Skeletal muscle satellite cell (primary cell): ENCODE results near the gene CFAP210.
"Not testable (repeated sequence)": the region's sequence is repeated elsewhere in the genome, so short reads cannot be mapped to it uniquely, and the experiment has no call there.

Source experiments
- H3K27me3 ChIP-seq: 2 replicates; pipeline ENCODE4 v1.7.0; 2013; ENCODE audit warnings: low read length; ENCODE audit not compliant: control insufficient read depth, insufficient read depth
- H3K36me3 ChIP-seq: 2 replicates; pipeline ENCODE4 v1.7.0; 2013; ENCODE audit warnings: mild to moderate bottlenecking, control low read depth, low read length; ENCODE audit not compliant: insufficient read depth
- H3K4me1 ChIP-seq: 2 replicates; pipeline ENCODE4 v1.7.0; 2013; ENCODE audit warnings: low read length; ENCODE audit not compliant: control insufficient read depth, insufficient read depth
- H3K4me2 ChIP-seq: 2 replicates; pipeline ENCODE4 v1.7.0; 2013; ENCODE audit warnings: mild to moderate bottlenecking, low read length
- H3K4me3 ChIP-seq: 2 replicates; pipeline ENCODE4 v1.7.0; 2013; ENCODE audit warnings: low read length
- H3K9ac ChIP-seq: 2 replicates; pipeline ENCODE4 v1.7.0; 2013; ENCODE audit warnings: mild to moderate bottlenecking, low read depth, low read length, moderate library complexity
- H3K9me3 ChIP-seq: replicated peaks from 2 replicates; pipeline ENCODE4 v1.7.0; 2013; ENCODE audit warnings: mild to moderate bottlenecking, control low read depth, low read length

Gene CFAP210

GRCh38 chr2:169647496-169647895 is 46.7 kb downstream of the CFAP210 start:
- H3K4me1 ChIP-seq: no peaks in the 10 kb centered on the region
- H3K4me2 ChIP-seq: no peak overlapping the region
- H3K27me3 ChIP-seq: no peaks in the 10 kb centered on the region
- no peaks in the 10 kb centered on the region for H3K36me3 ChIP-seq
- H3K4me3 ChIP-seq: no peak overlapping the region
- no peaks in the 10 kb centered on the region for H3K9me3 ChIP-seq
- no peak overlapping the region for H3K9ac ChIP-seq

DNA sequence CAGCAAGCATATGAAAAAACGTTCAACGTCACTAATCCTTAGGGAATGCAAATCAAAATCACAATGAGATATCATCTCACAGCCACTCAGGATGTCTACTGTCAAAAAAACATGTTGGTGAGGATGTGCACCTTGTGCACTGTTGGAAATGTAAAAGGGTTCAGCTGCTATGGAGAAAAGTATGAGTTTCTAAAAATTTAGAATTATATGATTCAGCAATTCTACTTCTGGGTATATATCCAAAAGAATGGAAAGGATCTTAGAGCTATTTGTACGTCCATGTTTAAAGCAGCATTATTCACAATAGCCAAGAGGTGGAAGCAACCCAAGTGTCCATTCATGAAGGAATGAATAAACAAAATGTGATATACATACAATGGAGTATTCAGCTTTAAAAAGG is 50.0 kb downstream of the CFAP210 start:
- H3K9me3 ChIP-seq: no peaks in the 10 kb centered on the region
- no peak overlapping the region for H3K4me3 ChIP-seq
- H3K27me3 ChIP-seq: no peaks in the 10 kb centered on the region
- no peak overlapping the region for H3K4me2 ChIP-seq
- H3K4me1 ChIP-seq: no peaks in the 10 kb centered on the region
- no peaks in the 10 kb centered on the region for H3K36me3 ChIP-seq
- H3K9ac ChIP-seq: no peak overlapping the region

DNA sequence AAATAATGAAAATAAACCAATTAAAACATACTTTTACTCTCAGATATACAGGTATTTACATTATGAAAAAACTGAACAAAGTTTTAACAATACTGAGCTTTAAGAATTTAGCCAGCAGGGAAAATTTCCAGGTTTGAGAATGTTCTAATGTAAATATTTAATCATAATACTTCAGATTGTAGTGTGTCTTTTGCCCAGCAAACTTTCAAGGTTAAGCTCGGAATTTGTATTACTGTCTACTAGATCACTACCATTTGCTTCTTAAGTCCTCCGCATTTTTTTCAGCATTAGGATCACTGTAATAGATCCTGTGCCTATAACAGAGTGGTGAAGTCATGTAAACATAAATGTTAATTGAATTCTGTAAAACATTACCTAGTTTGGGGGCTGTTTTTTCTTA is 52.7 kb downstream of the CFAP210 start:
- no peak overlapping the region for H3K4me3 ChIP-seq

DNA sequence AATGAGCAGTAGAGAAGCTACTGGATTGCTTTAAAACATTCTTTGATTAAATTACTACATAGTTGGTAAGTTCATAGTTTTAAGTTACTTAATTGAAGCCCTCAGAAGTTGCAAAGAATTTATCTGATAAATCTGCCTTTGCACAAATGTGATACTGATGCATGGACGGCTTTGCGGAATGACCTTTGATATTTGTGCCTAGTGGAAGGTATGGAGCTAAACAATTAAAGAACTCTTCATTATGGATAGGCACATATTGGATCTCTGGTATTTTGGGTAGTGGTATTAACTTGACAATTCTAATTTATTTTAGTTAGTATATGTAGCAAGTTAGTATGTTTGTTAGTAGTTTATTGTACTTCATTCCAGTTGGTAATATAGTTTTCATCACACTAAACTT is 54.1 kb downstream of the CFAP210 start:
- no peaks in the 10 kb centered on the region for H3K27me3 ChIP-seq
- peaks cover 24% of the 10 kb centered on the region for H3K36me3 ChIP-seq
- H3K4me3 ChIP-seq: no peak overlapping the region
- H3K4me1 ChIP-seq: peaks cover 4% of the 10 kb centered on the region
- H3K4me2 ChIP-seq: no peak overlapping the region
- no peak overlapping the region for H3K9ac ChIP-seq
- H3K9me3 ChIP-seq: no peaks in the 10 kb centered on the region

More for the DNA sequence above, 52.7 kb downstream of the CFAP210 start:
- Histone ChIP-seq H3K9me3 (no peaks in the 10 kb centered on the region), H3K4me2 (no peak overlapping the region), H3K4me1 (peaks cover 4% of the 10 kb centered on the region), H3K36me3 (peaks cover 12% of the 10 kb centered on the region), H3K27me3 (no peaks in the 10 kb centered on the region), H3K9ac (no peak overlapping the region)

GRCh38 chr2:169637620-169638019 is 56.6 kb downstream of the CFAP210 start:
- no peak overlapping the region for H3K4me2 ChIP-seq
- H3K9me3 ChIP-seq: no peaks in the 10 kb centered on the region
- H3K9ac ChIP-seq: no peak overlapping the region
- peaks cover 35% of the 10 kb centered on the region for H3K36me3 ChIP-seq
- H3K4me1 ChIP-seq: peaks cover 4% of the 10 kb centered on the region
- H3K4me3 ChIP-seq: no peak overlapping the region
- no peaks in the 10 kb centered on the region for H3K27me3 ChIP-seq

- Histone ChIP-seq H3K9me3 (no peaks in the 10 kb centered on the region), H3K9ac (no peak overlapping the region), H3K36me3 (peaks cover 40% of the 10 kb centered on the region), H3K27me3 (no peaks in the 10 kb centered on the region), H3K4me2 (no peak overlapping the region), H3K4me3 (no peak overlapping the region), H3K4me1 (peaks cover 4% of the 10 kb centered on the region)
These were observed 57.6 kb downstream of the CFAP210 start for GRCh38 chr2:169636440-169637097.

GRCh38 chr2:169625781-169626180 is 68.4 kb downstream of the CFAP210 start:
- Histone ChIP-seq H3K36me3 (peaks cover 35% of the 10 kb centered on the region), H3K4me2 (no peak overlapping the region), H3K4me3 (no peak overlapping the region), H3K4me1 (no peaks in the 10 kb centered on the region), H3K9me3 (no peaks in the 10 kb centered on the region), H3K9ac (no peak overlapping the region), H3K27me3 (no peaks in the 10 kb centered on the region)

- H3K4me3 ChIP-seq: no peak overlapping the region
- no peaks in the 10 kb centered on the region for H3K4me1 ChIP-seq
- H3K4me2 ChIP-seq: no peak overlapping the region
- H3K9me3 ChIP-seq: no peaks in the 10 kb centered on the region
- peaks cover 27% of the 10 kb centered on the region for H3K36me3 ChIP-seq
- no peak overlapping the region for H3K9ac ChIP-seq
- H3K27me3 ChIP-seq: no peaks in the 10 kb centered on the region
These were observed 71.0 kb downstream of the CFAP210 start for GRCh38 chr2:169623235-169623634.

DNA sequence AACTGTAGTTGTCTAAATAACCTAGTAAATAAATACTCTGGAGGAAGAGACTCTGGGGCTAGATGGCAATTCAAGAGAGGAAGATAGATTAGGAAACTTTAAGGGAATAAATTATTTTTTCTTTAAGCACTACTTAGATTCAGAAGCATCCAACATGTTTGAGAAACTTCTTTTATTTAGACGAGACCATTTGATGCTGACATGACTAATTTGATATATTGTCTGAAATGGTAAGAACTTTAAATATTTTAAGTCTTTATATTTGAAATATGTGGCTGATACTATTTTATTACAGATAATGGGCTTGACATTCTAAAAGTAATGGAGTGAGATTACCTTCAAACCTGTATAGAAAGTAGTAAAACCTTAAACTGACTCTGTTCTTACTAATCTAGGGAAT is 73.7 kb downstream of the CFAP210 start:
- Histone ChIP-seq H3K36me3 (peaks cover 28% of the 10 kb centered on the region), H3K27me3 (no peaks in the 10 kb centered on the region), H3K9me3 (no peaks in the 10 kb centered on the region)

GRCh38 chr2:169619946-169620345 is 74.3 kb downstream of the CFAP210 start:
- Histone ChIP-seq H3K36me3 (peaks cover 31% of the 10 kb centered on the region), H3K9me3 (no peaks in the 10 kb centered on the region), H3K4me1 (no peaks in the 10 kb centered on the region), H3K4me2 (no peak overlapping the region), H3K9ac (no peak overlapping the region), H3K27me3 (no peaks in the 10 kb centered on the region), H3K4me3 (no peak overlapping the region)

More for the DNA sequence above, 73.7 kb downstream of the CFAP210 start:
- Histone ChIP-seq H3K4me2 (no peak overlapping the region), H3K4me3 (no peak overlapping the region), H3K4me1 (no peaks in the 10 kb centered on the region), H3K9ac (no peak overlapping the region)

DNA sequence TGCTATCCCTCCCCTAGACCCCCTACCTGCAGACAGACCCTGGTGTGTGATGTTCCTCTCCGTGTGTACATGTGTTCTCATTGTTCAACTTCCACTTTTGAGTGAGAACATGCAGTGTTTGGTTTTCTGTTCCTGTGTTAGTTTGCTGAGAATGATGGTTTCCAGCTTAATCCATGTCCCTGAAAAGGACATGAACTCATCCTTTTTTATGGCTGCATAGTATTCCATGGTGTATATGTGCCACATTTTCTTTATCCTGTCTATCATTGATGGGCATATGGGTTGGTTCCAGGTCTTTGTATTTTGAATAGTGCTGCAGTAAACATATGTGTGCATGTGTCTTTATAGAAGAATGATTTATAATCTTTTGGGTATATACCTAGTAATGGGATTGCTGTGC is 78.2 kb downstream of the CFAP210 start:
- H3K4me3 ChIP-seq, H3K9ac ChIP-seq, H3K9me3 ChIP-seq, H3K4me1 ChIP-seq, H3K27me3 ChIP-seq, H3K4me2 ChIP-seq: not testable (repeated sequence)
- peaks cover 39% of the 10 kb centered on the region for H3K36me3 ChIP-seq

GRCh38 chr2:169613876-169614275 is 80.3 kb downstream of the CFAP210 start:
- Histone ChIP-seq H3K27me3 (no peaks in the 10 kb centered on the region), H3K4me2 (no peak overlapping the region), H3K9ac (no peak overlapping the region), H3K9me3 (no peaks in the 10 kb centered on the region), H3K36me3 (peaks cover 58% of the 10 kb centered on the region), H3K4me1 (no peaks in the 10 kb centered on the region), H3K4me3 (no peak overlapping the region)
